Neural cell (in vitro differentiated cells): Measurements from ENCODE around the gene AKR7A3.

Experiments used
- CTCF ChIP-seq: fragments of 450-650 bp; IDR thresholded peaks from 2 replicates; pipeline ENCODE4 v1.5.1; 2014; ENCODE audit warnings: antibody characterized with exemption, mild to moderate bottlenecking, moderate library complexity; ENCODE audit not compliant: poor library complexity, severe bottlenecking
- EP300 ChIP-seq: fragments of 450-650 bp; conservative IDR thresholded peaks from 2 replicates; pipeline ENCODE4 v1.6.1; 2014; ENCODE audit warnings: antibody characterized with exemption, mild to moderate bottlenecking, moderate library complexity; ENCODE audit not compliant: poor library complexity, severe bottlenecking
- EZH2 ChIP-seq: fragments of 200-600, 300-800 bp; shearing (Covaris generic), sonication (generic); IDR thresholded peaks from 2 replicates; pipeline ENCODE4 v1.6.1; 2014; ENCODE audit warnings: antibody characterized with exemption, low read length, borderline replicate concordance, mild to moderate bottlenecking; ENCODE audit not compliant: insufficient read depth, poor library complexity, severe bottlenecking
- MXI1 ChIP-seq: fragments of 450-650 bp; conservative IDR thresholded peaks from 2 replicates; pipeline ENCODE4 v1.6.1; 2014; ENCODE audit warnings: antibody characterized with exemption, mild to moderate bottlenecking; ENCODE audit not compliant: poor library complexity, severe bottlenecking
- POLR2AphosphoS5 ChIP-seq: IDR thresholded peaks from 2 replicates; pipeline ENCODE4 v1.6.1; 2012
- RAD21 ChIP-seq: fragments of 450-650 bp; conservative IDR thresholded peaks from 2 replicates; pipeline ENCODE4 v1.6.1; 2014; ENCODE audit warnings: antibody characterized with exemption, mild to moderate bottlenecking, moderate library complexity
- REST ChIP-seq: IDR thresholded peaks from 2 replicates; pipeline ENCODE4 v1.6.1; 2012; ENCODE audit warnings: borderline replicate concordance
- SMC3 ChIP-seq: fragments of 450-650 bp; conservative IDR thresholded peaks from 2 replicates; pipeline ENCODE4 v1.6.1; 2014; ENCODE audit warnings: antibody characterized with exemption, mild to moderate bottlenecking, moderate library complexity; ENCODE audit not compliant: poor library complexity
- TAF1 ChIP-seq: IDR thresholded peaks from 2 replicates; pipeline ENCODE4 v1.6.1; 2012; ENCODE audit warnings: low read depth

GRCh38 chr1:19273106-19273843 lies 15.3 kb downstream of the AKR7A3 start:
- TF ChIP-seq EZH2 (no peak), POLR2AphosphoS5 (no peak), CTCF (no peak), EP300 (no peak), REST (no peak), TAF1 (no peak), RAD21 (no peak), MXI1 (no peak), SMC3 (no peak)
